Activated B cell treated with CpG ODN at 0.5 μM for 24 hours (primary cell): ENCODE measurements around the gene OMP. TPM values are rescaled to one million over a fixed set of nuclear protein-coding genes. Genes with fewer than 3 reads are reported as not detected.

Experiments used
- ATAC-seq: fragments of 200-7000 bp; cut with Tn5 transposase; one replicate; pipeline ENCODE4 v1.10.0; 2021; ENCODE audit warnings: low read depth, mild to moderate bottlenecking, moderate library complexity
- CTCF ChIA-PET: fragments of 350-600 bp; sonication (Branson Sonifier 250); formaldehyde crosslinking; loops from one replicate; lab custom pipeline; 2021; ENCODE audit warnings: antibody characterized with exemption; lab: Charles Lee
- POLR2A ChIA-PET: fragments of 350-600 bp; sonication (Branson Sonifier 250); formaldehyde crosslinking; loops from one replicate; lab custom pipeline; 2021; ENCODE audit warnings: antibody characterized with exemption; lab: Charles Lee
- DNase-seq: peaks from one replicate; pipeline ENCODE4 v3.0.0; 2022
- H3K27ac Mint-ChIP-seq: one replicate; pipeline ENCODE4 v1.8.0; 2020; ENCODE audit warnings: mixed read lengths
- H3K27me3 Mint-ChIP-seq: one replicate; pipeline ENCODE4 v1.8.0; 2021; ENCODE audit warnings: mixed read lengths
- H3K36me3 Mint-ChIP-seq: one replicate; pipeline ENCODE4 v1.8.0; 2021; ENCODE audit warnings: low read depth, mixed read lengths
- H3K4me1 Mint-ChIP-seq: one replicate; pipeline ENCODE4 v1.8.0; 2021; ENCODE audit warnings: mixed read lengths
- H3K4me3 Mint-ChIP-seq: one replicate; pipeline ENCODE4 v1.8.0; 2020; ENCODE audit warnings: mild to moderate bottlenecking, mixed read lengths
- H3K9me3 Mint-ChIP-seq: one replicate; pipeline ENCODE4 v1.8.0; 2020; ENCODE audit warnings: mixed read lengths
- intact Hi-C: fragments of 100-400 bp; cut with micrococcal nuclease; formaldehyde crosslinking; loops from one replicate; pipeline ENCODE4 v1.15.1; 2024
- total RNA-seq: library from RNA; stranded (reverse); gene quantifications from 2 replicates; pipeline ENCODE4 v1.2.3, GENCODE V29; 2022
- TF ChIP-seq, protein P1 (sequence below): fragments of 200-600 bp; IDR thresholded peaks from one replicate; pipeline ENCODE4 v1.8.0; 2022; ENCODE audit warnings: antibody characterized with exemption, mild to moderate bottlenecking

The OMP gene
- total RNA-seq, 1 donor from 2014 or later = not detected

DNA sequence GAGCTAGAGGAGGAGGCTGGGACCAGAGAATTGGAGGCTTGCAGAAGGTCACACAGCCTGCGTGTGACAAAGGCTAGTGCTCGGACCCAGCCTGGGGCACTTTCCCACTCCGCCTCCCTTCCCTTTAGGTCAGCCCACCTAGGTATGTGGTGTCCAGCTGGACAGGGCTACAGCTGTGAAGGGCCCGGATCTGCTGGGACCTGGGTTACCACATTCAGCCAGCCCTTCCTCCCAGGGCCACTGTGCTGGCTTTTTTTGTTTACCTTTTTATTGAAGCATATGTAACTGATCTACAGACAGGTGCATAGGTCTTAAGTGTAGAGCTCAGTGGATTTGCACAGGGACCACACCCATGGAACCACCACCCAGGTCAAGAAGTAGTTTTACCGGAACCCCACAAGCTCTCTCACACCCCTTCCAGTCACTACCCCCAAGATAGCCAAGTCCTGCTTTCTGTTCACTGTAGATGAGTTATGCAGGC lies 27.2 kb upstream of the OMP start:
- Mint-ChIP-seq H3K27me3 (no peaks in the 10 kb centered on the region), H3K4me1 (peaks cover 1% of the 10 kb centered on the region), H3K27ac (no peak overlapping the region), H3K36me3 (no peaks in the 10 kb centered on the region), H3K4me3 (no peak overlapping the region), H3K9me3 (peaks cover 6% of the 10 kb centered on the region)
- POLR2A ChIA-PET = no interaction called here
- intact Hi-C loops = no loop called here
- CTCF ChIA-PET = no interaction called here
- no peak for ATAC-seq
- TF ChIP-seq, protein P1, sequence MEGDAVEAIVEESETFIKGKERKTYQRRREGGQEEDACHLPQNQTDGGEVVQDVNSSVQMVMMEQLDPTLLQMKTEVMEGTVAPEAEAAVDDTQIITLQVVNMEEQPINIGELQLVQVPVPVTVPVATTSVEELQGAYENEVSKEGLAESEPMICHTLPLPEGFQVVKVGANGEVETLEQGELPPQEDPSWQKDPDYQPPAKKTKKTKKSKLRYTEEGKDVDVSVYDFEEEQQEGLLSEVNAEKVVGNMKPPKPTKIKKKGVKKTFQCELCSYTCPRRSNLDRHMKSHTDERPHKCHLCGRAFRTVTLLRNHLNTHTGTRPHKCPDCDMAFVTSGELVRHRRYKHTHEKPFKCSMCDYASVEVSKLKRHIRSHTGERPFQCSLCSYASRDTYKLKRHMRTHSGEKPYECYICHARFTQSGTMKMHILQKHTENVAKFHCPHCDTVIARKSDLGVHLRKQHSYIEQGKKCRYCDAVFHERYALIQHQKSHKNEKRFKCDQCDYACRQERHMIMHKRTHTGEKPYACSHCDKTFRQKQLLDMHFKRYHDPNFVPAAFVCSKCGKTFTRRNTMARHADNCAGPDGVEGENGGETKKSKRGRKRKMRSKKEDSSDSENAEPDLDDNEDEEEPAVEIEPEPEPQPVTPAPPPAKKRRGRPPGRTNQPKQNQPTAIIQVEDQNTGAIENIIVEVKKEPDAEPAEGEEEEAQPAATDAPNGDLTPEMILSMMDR = no peak
- peak; percentile 1 for DNase-seq

DNA sequence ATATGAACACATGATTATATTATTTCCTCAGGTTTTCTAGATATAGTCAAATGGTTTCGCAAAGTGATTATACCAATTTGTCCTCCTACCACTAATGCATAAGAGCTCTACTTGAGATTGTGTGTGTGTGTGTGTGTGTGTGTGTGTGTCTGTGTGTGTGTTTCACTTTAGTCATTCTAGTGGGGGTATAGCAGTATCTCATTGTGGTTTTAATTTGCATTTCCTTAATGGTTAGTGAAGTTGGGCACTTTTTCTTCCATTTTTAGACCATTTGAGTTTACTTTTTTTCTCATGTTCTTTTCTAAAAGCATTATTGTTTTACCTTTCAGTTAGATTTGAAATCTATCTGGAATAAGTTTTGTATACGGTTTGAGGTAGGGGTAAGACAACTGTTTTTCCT lies 23.0 kb upstream of the OMP start:
- ChIA-PET POLR2A (no interaction called here), CTCF (no interaction called here)
- Mint-ChIP-seq H3K4me1 (peaks cover 9% of the 10 kb centered on the region), H3K27me3 (no peaks in the 10 kb centered on the region), H3K9me3 (peaks cover 6% of the 10 kb centered on the region), H3K4me3 (no peak overlapping the region), H3K27ac (no peak overlapping the region), H3K36me3 (no peaks in the 10 kb centered on the region)
- TF ChIP-seq, protein P1 = no peak
- intact Hi-C loops = no loop called here
- ATAC-seq (no peak), DNase-seq (no peak)

DNA sequence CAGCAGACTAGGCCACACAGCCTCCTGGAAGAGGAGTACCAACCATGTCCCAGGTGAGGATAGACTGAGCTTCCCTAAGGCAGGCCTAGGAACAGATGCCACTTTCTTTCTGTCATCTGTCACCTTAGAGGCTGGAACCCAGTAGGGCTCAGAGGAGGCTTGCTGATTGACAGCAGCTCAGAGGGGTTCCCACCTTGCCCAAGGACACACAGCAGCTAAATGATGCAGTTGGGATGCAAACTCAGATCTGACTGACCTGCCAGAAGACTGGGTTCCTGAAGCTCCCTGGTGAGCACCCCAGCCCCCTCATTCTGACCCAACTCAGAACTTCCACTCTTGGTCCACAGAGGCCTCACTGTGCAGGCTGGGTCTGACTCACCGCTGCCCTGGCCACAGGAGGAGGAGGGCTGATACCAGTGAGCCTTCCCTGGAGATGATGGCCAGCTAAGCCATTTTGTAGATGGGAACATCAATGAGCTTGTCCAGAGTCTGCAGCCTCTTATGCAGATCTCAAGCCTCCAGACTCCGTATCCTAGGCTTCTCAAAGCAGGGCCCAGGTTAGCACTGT lies 21.9 kb upstream of the OMP start:
- ATAC-seq = no peak
- intact Hi-C loops = no loop called here
- TF ChIP-seq, protein P1 = no peak
- no peak for DNase-seq
- CTCF ChIA-PET = interaction anchor here (1.1 kb wide), 1 partner anchor 33 kb away, joined by 3 read pairs; no protein-coding TSS in a partner anchor
- Mint-ChIP-seq H3K4me3 (no peak overlapping the region), H3K36me3 (no peaks in the 10 kb centered on the region), H3K4me1 (peaks cover 9% of the 10 kb centered on the region), H3K9me3 (peaks cover 6% of the 10 kb centered on the region), H3K27me3 (no peaks in the 10 kb centered on the region), H3K27ac (no peak overlapping the region)
- POLR2A ChIA-PET = no interaction called here

DNA sequence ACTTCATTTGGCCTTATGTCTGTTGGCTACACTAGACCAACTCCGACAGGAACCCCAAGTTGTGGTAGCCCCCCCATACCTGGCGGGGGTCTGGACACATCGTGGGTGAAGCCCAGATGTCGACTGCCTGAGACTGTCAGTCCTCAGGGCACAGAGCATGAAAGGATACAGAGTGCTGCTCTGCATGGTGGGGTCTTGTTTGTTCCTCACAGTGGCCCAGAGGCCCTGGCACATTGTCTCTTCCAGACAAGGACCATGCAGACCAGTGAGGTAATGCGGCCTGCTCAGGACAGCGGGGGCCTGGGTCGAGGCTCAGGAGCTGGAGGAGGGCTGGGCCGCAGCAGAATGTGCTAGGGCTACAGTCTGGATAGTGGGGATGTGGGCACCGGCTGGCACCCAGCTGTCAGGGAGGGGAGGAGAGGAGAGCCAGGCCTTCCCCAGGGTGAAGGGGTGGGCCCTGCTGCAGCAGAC lies 21.2 kb upstream of the OMP start:
- intact Hi-C loops = no loop called here
- peaks cover 6% of the 10 kb centered on the region for H3K9me3 Mint-ChIP-seq
- POLR2A ChIA-PET = no interaction called here
- H3K36me3 Mint-ChIP-seq = no peaks in the 10 kb centered on the region
- TF ChIP-seq, protein P1 = no peak
- no peak overlapping the region for H3K27ac Mint-ChIP-seq
- CTCF ChIA-PET = interaction anchor here (1.2 kb wide), 1 partner anchor 10 kb away, joined by 6 read pairs; no protein-coding TSS in a partner anchor
- no peak overlapping the region for H3K4me3 Mint-ChIP-seq
- no peaks in the 10 kb centered on the region for H3K27me3 Mint-ChIP-seq
- peaks cover 9% of the 10 kb centered on the region for H3K4me1 Mint-ChIP-seq
- DNase-seq (no peak), ATAC-seq (no peak)

DNA sequence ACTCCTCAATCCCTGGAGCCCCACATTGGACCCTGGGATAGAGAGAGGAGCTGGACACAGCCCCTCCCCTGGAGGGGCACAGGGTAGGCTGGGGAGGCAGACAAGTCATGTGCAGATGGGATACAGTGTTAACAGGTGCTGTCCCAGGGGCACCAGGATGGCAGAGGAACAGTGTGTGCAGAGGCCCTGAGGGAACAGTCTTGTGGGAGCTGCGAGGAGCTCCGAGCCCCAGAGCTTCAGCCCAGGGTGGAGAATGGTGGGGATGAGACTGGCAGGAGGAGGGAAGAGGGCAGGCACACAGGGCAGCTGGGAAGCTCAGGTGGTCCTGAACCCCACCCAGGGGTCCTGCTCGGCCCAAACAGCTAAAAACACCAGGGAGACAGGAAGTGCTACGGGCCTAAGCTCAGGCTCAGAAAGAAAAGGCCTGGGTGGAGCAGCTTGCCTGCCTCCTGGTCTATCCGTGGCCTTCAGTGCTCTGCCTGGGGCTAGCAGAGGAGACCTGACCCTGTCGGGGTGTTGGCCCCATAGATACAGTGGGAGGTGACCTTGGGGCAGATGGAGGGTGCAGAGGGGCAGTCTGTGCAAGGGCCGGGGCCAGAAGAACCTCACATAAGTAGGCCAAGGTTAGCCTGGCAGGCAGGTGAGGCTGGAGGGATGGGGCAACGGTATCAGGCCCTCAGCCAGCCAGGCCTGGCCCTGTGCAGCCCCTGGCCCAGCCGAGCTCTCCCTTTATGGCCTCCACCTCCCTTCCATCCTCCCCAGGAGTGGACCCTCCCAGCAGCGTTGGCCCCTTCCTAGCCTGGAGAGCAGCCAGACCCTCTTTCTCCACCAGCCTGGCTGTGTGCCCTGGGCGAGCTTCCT lies 20.4 kb upstream of the OMP start:
- H3K9me3 Mint-ChIP-seq = peaks cover 6% of the 10 kb centered on the region
- no peaks in the 10 kb centered on the region for H3K27me3 Mint-ChIP-seq
- no peak for DNase-seq
- ChIA-PET CTCF (interaction anchor here (0.9 to 1.2 kb wide), 2 partner anchors 9 kb away, joined by 3 to 6 read pairs; no protein-coding TSS in a partner anchor), POLR2A (no interaction called here)
- no peak for ATAC-seq
- intact Hi-C loops = no loop called here
- H3K27ac Mint-ChIP-seq = no peak overlapping the region
- H3K36me3 Mint-ChIP-seq = no peaks in the 10 kb centered on the region
- TF ChIP-seq, protein P1 = no peak
- H3K4me1 Mint-ChIP-seq = peaks cover 9% of the 10 kb centered on the region
- no peak overlapping the region for H3K4me3 Mint-ChIP-seq
